K562 (cell line): ENCODE measurements around the gene MDP1. TPM values are rescaled to one million over a fixed set of nuclear protein-coding genes. Genes with fewer than 3 reads are reported as not detected.

ENCODE experiments used
- ATAC-seq: fragments of 200-7000 bp; cut with Tn5 transposase; 3 replicates; pipeline ENCODE4 v1.9.1; 2020; ENCODE audit warnings: moderate library complexity
- BruUV-seq: library from RNA; stranded (reverse); fragments of 400-500 nt; replicated peaks from 2 replicates; lab custom pipeline; 2021; lab: Mats Ljungman, UMichigan
- CTCF ChIA-PET: fragments of 300-600 bp; formaldehyde crosslinking; extraction: SDS; loops from one replicate; lab custom pipeline; 2021; ENCODE audit warnings: low intra/inter-chr PET ratio; lab: Yijun Ruan, JAX
- POLR2A ChIA-PET: fragments of 300-600, 350-650 bp; sonication (Branson Sonifier 250); formaldehyde crosslinking; extraction: SDS; loops from one replicate; lab custom pipeline; 2021; ENCODE audit warnings: antibody characterized with exemption, inconsistent platforms; lab: Yijun Ruan, JAX
- DNase-seq, 4 experiments: peaks; one replicate each; pipeline versions ENCODE4 v3.0.0 to v3.0.0-alpha.2; 2011 to 2018; ENCODE audit warnings: low spot score in 3 of 4, mixed read lengths in 3 of 4; ENCODE audit errors: extremely low read depth in 1 of 4
- FAIRE-seq: peaks from 2 replicates; lab custom pipeline; 2011; peaks lifted over from hg19 to GRCh38; lab: Jason Lieb, UNC
- H2AFZ ChIP-seq: 2 replicates; pipeline ENCODE4 v1.6.0; 2011; ENCODE audit warnings: low read depth, low read length, control low read depth, inconsistent platforms
- H3K27ac ChIP-seq: fragments of 200-600 bp; 3 replicates; pipeline ENCODE4 v1.8.0; 2011; ENCODE audit warnings: low read depth, mild to moderate bottlenecking, control low read depth, inconsistent platforms, low read length, moderate library complexity, mixed read lengths; ENCODE audit errors: extremely low read depth
- H3K27me3 ChIP-seq, 2 experiments: fragments of 300-600 bp in 1 of 2; 2 replicates in 1 of 2; 3 replicates in 1 of 2; pipeline versions ENCODE4 v1.6.0 to v1.8.0; 2011; ENCODE audit warnings: inconsistent platforms in 2 of 2, low read length in 2 of 2, mild to moderate bottlenecking in 1 of 2, mixed read lengths in 1 of 2, moderate library complexity in 1 of 2; ENCODE audit not compliant: control insufficient read depth in 2 of 2, insufficient read depth in 2 of 2
- H3K36me3 ChIP-seq: fragments of 300-600 bp; 3 replicates; pipeline ENCODE4 v1.8.0; 2011; ENCODE audit warnings: mild to moderate bottlenecking, low read length, inconsistent platforms; ENCODE audit not compliant: control insufficient read depth, insufficient read depth
- H3K4me1 ChIP-seq, 2 experiments: fragments of 200-600 bp in 1 of 2; replicated peaks in 1 of 2; 2 replicates in 1 of 2; 3 replicates in 1 of 2; pipeline versions ENCODE4 v1.5.1 to v1.8.0; 2011; ENCODE audit warnings: inconsistent platforms in 2 of 2, low read length in 2 of 2, mild to moderate bottlenecking in 1 of 2, mixed read lengths in 1 of 2, moderate library complexity in 1 of 2; ENCODE audit not compliant: control insufficient read depth in 2 of 2, insufficient read depth in 2 of 2
- H3K4me2 ChIP-seq: 2 replicates; pipeline ENCODE4 v1.6.1; 2011; ENCODE audit warnings: low read length, control low read depth, inconsistent platforms, mixed read lengths; ENCODE audit not compliant: insufficient read depth
- H3K4me3 ChIP-seq: fragments of 200-600 bp; sonication (generic), shearing (Covaris generic); 2 replicates; pipeline ENCODE4 v1.5.1; 2016; ENCODE audit warnings: control low read depth, inconsistent platforms
- H3K79me2 ChIP-seq: fragments of 200-600 bp; 3 replicates; pipeline ENCODE4 v1.8.0; 2011; ENCODE audit warnings: low read length, inconsistent platforms; ENCODE audit not compliant: control insufficient read depth, insufficient read depth
- H3K9ac ChIP-seq, 2 experiments: 2 replicates each; pipeline versions ENCODE4 v1.6.0 to v1.6.1; 2011; ENCODE audit warnings: low read depth in 2 of 2, low read length in 2 of 2, control low read depth in 1 of 2, inconsistent platforms in 1 of 2, mild to moderate bottlenecking in 1 of 2, mixed read lengths in 1 of 2; ENCODE audit not compliant: insufficient read depth in 1 of 2
- H3K9me1 ChIP-seq: one replicate; pipeline ENCODE4 v1.6.0; 2011; ENCODE audit warnings: inconsistent platforms, mild to moderate bottlenecking, low read length, moderate library complexity; ENCODE audit not compliant: control insufficient read depth, insufficient read depth
- H3K9me3 ChIP-seq: replicated peaks from 2 replicates; pipeline ENCODE4 v1.5.1; 2011; ENCODE audit warnings: low read depth, low read length, inconsistent platforms; ENCODE audit not compliant: control insufficient read depth, insufficient read depth
- H4K20me1 ChIP-seq: replicated peaks from 2 replicates; pipeline ENCODE4 v1.6.1; 2011; ENCODE audit warnings: low read length, inconsistent platforms, mixed read lengths; ENCODE audit not compliant: control insufficient read depth, insufficient read depth
- E2F4 ChIP-seq: sonication (generic); formaldehyde crosslinking; IDR thresholded peaks from 2 replicates; pipeline ENCODE4 v1.8.0; 2022; ENCODE audit warnings: mild to moderate bottlenecking, low read depth, missing genetic modification reagents
- FIP1L1 ChIP-seq: fragments of 200-400 bp; formaldehyde crosslinking; IDR thresholded peaks from 2 replicates; pipeline ENCODE4 v1.6.1; 2018; ENCODE audit warnings: mild to moderate bottlenecking, low read depth, low read length; ENCODE audit not compliant: poor library complexity, severe bottlenecking
- HDAC1 ChIP-seq, 2 experiments: fragments of 450-650 bp; IDR thresholded peaks; 2 replicates each; pipeline ENCODE4 v1.6.1; 2016 to 2017; ENCODE audit warnings: inconsistent platforms in 1 of 2, mild to moderate bottlenecking in 1 of 2, moderate library complexity in 1 of 2
- IRF1 ChIP-seq: sonication (generic); formaldehyde crosslinking; IDR thresholded peaks from 2 replicates; pipeline ENCODE4 v1.8.0; 2022; ENCODE audit warnings: missing genetic modification reagents, mild to moderate bottlenecking, borderline replicate concordance
- NCOR1 ChIP-seq: fragments of 450-650 bp; IDR thresholded peaks from 2 replicates; pipeline ENCODE4 v1.6.1; 2016; ENCODE audit warnings: mild to moderate bottlenecking, moderate library complexity
- RBM34 ChIP-seq: fragments of 200-400 bp; formaldehyde crosslinking; IDR thresholded peaks from 2 replicates; pipeline ENCODE4 v1.6.1; 2018; ENCODE audit warnings: low read length, borderline replicate concordance; ENCODE audit not compliant: insufficient read depth
- YBX1 ChIP-seq: fragments of 450-650 bp; IDR thresholded peaks from 2 replicates; pipeline ENCODE4 v1.7.1; 2016; ENCODE audit warnings: mild to moderate bottlenecking
- ZFPM2 ChIP-seq: fragments of 250-450 bp; sonication (Bioruptor Pico); IDR thresholded peaks from 2 replicates; pipeline ENCODE4 v1.5.1; 2022; ENCODE audit warnings: mild to moderate bottlenecking
- ZNF583 ChIP-seq: fragments of 250-450 bp; sonication (Bioruptor Pico); IDR thresholded peaks from 2 replicates; pipeline ENCODE4 v1.4.0; 2020
- ZNF780A ChIP-seq: fragments of 250-450 bp; sonication (Bioruptor Pico); IDR thresholded peaks from 2 replicates; pipeline ENCODE4 v1.5.0; 2021; ENCODE audit warnings: mild to moderate bottlenecking
- whole genome bisulfite sequencing: fragments of 100-300 bp; shearing (Covaris generic); methylation state at CpG from one replicate; pipeline ENCODE4 v1.1.6; 2016; ENCODE audit warnings: low coverage, mixed read lengths; ENCODE audit not compliant: insufficient coverage; ENCODE audit errors: missing lambda C conversion rate; 5-methylcytosine and 5-hydroxymethylcytosine counted together
- in situ Hi-C: fragments of 300-500 bp; cut with MboI; formaldehyde crosslinking; loops from 4 replicates; pipeline ENCODE4 v1.15.0; 2018; ENCODE audit warnings: inconsistent platforms, mixed read lengths
- intact Hi-C: fragments of 100-400 bp; cut with micrococcal nuclease; formaldehyde crosslinking; loops from 2 replicates; pipeline ENCODE4 v1.14.2; 2022
- polyA plus RNA-seq, 8 experiments: library from polyadenylated mRNA; depleted of rRNA in 4 of 8; stranded (reverse) in 5 of 8; unstranded in 3 of 8; fragments of >200 nt; fragmentation: Nextera tagmentation in 2 of 8; fragmentation: Illumina TruSeq in 1 of 8; extraction: Ambion mirVana in 2 of 8; extraction: Trizol in 1 of 8; gene quantifications; 2 replicates each; pipeline versions ENCODE4 v1.2.1 to v1.2.3, GENCODE V29; 2011 to 2014; ENCODE audit warnings: inconsistent platforms in 1 of 8, missing spikeins in 1 of 8
- total RNA-seq, 7 experiments: library from RNA; depleted of rRNA in 6 of 7; stranded (reverse); fragments of >200 nt in 6 of 7; fragmentation: Illumina TruSeq in 2 of 7; extraction: Trizol in 2 of 7; gene quantifications; 2 replicates each; pipeline versions ENCODE4 v1.2.1 to v1.2.3, GENCODE V29; 2011 to 2021; ENCODE audit warnings: low replicate concordance in 1 of 7
- TF ChIP-seq, protein P1 (sequence below): fragments of 250-450 bp; sonication (Bioruptor Pico); IDR thresholded peaks from 2 replicates; pipeline ENCODE4 v1.8.0; 2021; ENCODE audit warnings: moderate library complexity, mild to moderate bottlenecking, inconsistent platforms
- TF ChIP-seq, protein P2 (sequence below): fragments of 450-650 bp; IDR thresholded peaks from 2 replicates; pipeline ENCODE4 v1.6.1; 2016; ENCODE audit warnings: low read depth, mild to moderate bottlenecking, moderate library complexity
- TF ChIP-seq, protein P3 (sequence below), 2 experiments: fragments of 200-800 bp in 1 of 2; sonication (Bioruptor generic) in 1 of 2; sonication (generic) in 1 of 2; formaldehyde crosslinking in 1 of 2; IDR thresholded peaks in 1 of 2; conservative IDR thresholded peaks in 1 of 2; 2 replicates each; pipeline versions ENCODE4 v1.5.0 to v1.6.1; 2016 to 2020; ENCODE audit warnings: missing compliant biosample characterization in 1 of 2, missing genetic modification characterization in 1 of 2, missing genetic modification reagents in 1 of 2
- TF ChIP-seq, protein P4 (sequence below), 2 experiments: IDR thresholded peaks; 2 replicates each; pipeline ENCODE4 v1.6.1; 2011; ENCODE audit warnings: borderline replicate concordance in 1 of 2, control low read depth in 1 of 2, low read depth in 1 of 2, low read length in 1 of 2, mild to moderate bottlenecking in 1 of 2, mixed read lengths in 1 of 2, moderate library complexity in 1 of 2; ENCODE audit not compliant: insufficient read depth in 1 of 2, insufficient read length in 1 of 2, poor library complexity in 1 of 2, severe bottlenecking in 1 of 2; ENCODE audit errors: extremely low read depth in 1 of 2

The MDP1 gene
- total and polyA plus RNA-seq, 9 of the 15 experiments (the other 6 are each of a cell fraction or from before 2014, with no cell fraction given): 2.7 to 29.6 (median 11.0) TPM

- Histone ChIP-seq H3K9ac (peak overlapping the region in 1 of 2 experiments; percentile 9; a peak in 1 of 4 replicates), H2AFZ (no peak overlapping the region), H3K4me3 (no peak overlapping the region), H3K4me2 (no peak overlapping the region), H3K27ac (no peak overlapping the region), H3K4me1 (peaks cover 6 to 51% of the 10 kb centered on the region in 2 experiments; a peak in 4 of 5 replicates), H3K9me1 (no peaks in the 10 kb centered on the region), H3K79me2 (no peaks in the 10 kb centered on the region), H3K27me3 (no peaks in the 10 kb centered on the region), H3K9me3 (no peaks in the 10 kb centered on the region), H3K36me3 (no peaks in the 10 kb centered on the region), H4K20me1 (no peaks in the 10 kb centered on the region)
- 72% methylated on average over 11 of the region's 19 CpGs for WGBS
- TF ChIP-seq, protein P1, sequence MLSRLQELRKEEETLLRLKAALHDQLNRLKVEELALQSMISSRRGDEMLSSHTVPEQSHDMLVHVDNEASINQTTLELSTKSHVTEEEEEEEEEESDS (CRISPR knock-in tag): no peak
- TF ChIP-seq, protein P2, sequence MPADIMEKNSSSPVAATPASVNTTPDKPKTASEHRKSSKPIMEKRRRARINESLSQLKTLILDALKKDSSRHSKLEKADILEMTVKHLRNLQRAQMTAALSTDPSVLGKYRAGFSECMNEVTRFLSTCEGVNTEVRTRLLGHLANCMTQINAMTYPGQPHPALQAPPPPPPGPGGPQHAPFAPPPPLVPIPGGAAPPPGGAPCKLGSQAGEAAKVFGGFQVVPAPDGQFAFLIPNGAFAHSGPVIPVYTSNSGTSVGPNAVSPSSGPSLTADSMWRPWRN: no peak
- no peak for TF ChIP-seq ZNF780A (CRISPR knock-in tag)
- TF ChIP-seq, protein P3, sequence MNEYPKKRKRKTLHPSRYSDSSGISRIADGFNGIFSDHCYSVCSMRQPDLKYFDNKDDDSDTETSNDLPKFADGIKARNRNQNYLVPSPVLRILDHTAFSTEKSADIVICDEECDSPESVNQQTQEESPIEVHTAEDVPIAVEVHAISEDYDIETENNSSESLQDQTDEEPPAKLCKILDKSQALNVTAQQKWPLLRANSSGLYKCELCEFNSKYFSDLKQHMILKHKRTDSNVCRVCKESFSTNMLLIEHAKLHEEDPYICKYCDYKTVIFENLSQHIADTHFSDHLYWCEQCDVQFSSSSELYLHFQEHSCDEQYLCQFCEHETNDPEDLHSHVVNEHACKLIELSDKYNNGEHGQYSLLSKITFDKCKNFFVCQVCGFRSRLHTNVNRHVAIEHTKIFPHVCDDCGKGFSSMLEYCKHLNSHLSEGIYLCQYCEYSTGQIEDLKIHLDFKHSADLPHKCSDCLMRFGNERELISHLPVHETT (CRISPR knock-in tag; conservative IDR thresholded peaks at IDR 0.05 in 1 of 2, IDR thresholded peaks at IDR 0.05 in 1 of 2): no peak
- TF ChIP-seq ZFPM2 (CRISPR knock-in tag): no peak
- TF ChIP-seq RBM34: no peak
- TF ChIP-seq NCOR1: no peak
- no peak for TF ChIP-seq HDAC1 (IDR thresholded peaks at IDR 0.05)
- no peak for TF ChIP-seq E2F4 (CRISPR knock-in tag)
- TF ChIP-seq, protein P4, sequence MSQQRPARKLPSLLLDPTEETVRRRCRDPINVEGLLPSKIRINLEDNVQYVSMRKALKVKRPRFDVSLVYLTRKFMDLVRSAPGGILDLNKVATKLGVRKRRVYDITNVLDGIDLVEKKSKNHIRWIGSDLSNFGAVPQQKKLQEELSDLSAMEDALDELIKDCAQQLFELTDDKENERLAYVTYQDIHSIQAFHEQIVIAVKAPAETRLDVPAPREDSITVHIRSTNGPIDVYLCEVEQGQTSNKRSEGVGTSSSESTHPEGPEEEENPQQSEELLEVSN (IDR thresholded peaks at IDR 0.05; ENCODE audit: borderline replicate concordance in 1 of 2, extremely low read depth in 1 of 2, insufficient read depth in 1 of 2, insufficient read length in 1 of 2, low read depth in 1 of 2, low read length in 1 of 2, poor library complexity in 1 of 2, severe bottlenecking in 1 of 2): no peak
- TF ChIP-seq YBX1: no peak
- no peak for TF ChIP-seq FIP1L1
- TF ChIP-seq IRF1 (CRISPR knock-in tag): no peak
- TF ChIP-seq ZNF583 (CRISPR knock-in tag): no peak
- ChIA-PET CTCF (no interaction called here), POLR2A (interaction anchor here (1.0 to 1.6 kb wide), 3 partner anchors 8 to 175 kb away, joined by 3 to 4 read pairs (median 4); no protein-coding TSS in a partner anchor)
- no TSS peak for BruUV-seq
- in situ Hi-C loops (no loop called here), intact Hi-C loops (no loop called here)
- ATAC-seq: no peak
- no peak for DNase-seq
- no peak for FAIRE-seq
Measured at GRCh38 chr14:24261969-24262327, 46.1 kb upstream of the MDP1 start.
